Pancreas (tissue), 10 donors: Measurements from ENCODE around the gene MATK. TPM values are rescaled to one million over a fixed set of nuclear protein-coding genes. Genes with fewer than 3 reads are reported as not detected.

ENCODE experiments used
- ATAC-seq, 4 donors: fragments of 200-7000 bp; cut with Tn5 transposase; one replicate each; pipeline versions ENCODE4 v1.8.0 to v1.9.1; 2020; ENCODE audit warnings: mild to moderate bottlenecking in 4 of 4, moderate library complexity in 4 of 4
- DNase-seq, 6 donors: peaks; one replicate each; pipeline ENCODE4 v3.0.0-alpha.2; 2020
- FAIRE-seq: peaks from 2 replicates; lab custom pipeline; 2012; peaks lifted over from hg19 to GRCh38; lab: Jason Lieb, UNC
- H3K27ac ChIP-seq, 4 donors: fragments of 200-600 bp; sonication (generic); 1 replicate in 3 of 4; 2 replicates in 1 of 4; pipeline versions ENCODE4 v1.5.0 to v1.8.0; 2020
- H3K27me3 ChIP-seq, 4 donors: fragments of 200-600 bp; one replicate each; pipeline ENCODE4 v1.8.0; 2021
- H3K36me3 ChIP-seq, 3 donors: fragments of 200-600 bp; sonication (generic) in 1 of 3; one replicate each; pipeline versions ENCODE4 v1.5.0 to v1.8.0; 2020 to 2021
- H3K4me1 ChIP-seq, 3 donors: fragments of 200-600 bp; one replicate each; pipeline ENCODE4 v1.8.0; 2021
- H3K4me3 ChIP-seq, 4 donors: fragments of 200-600 bp; sonication (generic) in 2 of 4; one replicate each; pipeline versions ENCODE4 v1.5.0 to v1.8.0; 2020 to 2021
- H3K9me3 ChIP-seq, 4 donors: fragments of 200-600 bp; one replicate each; pipeline ENCODE4 v1.8.0; 2021
- WGBS, 2 donors: extraction: QIAGEN DNeasy Blood & Tissue Kit; methylation state at CpG; one replicate each; pipeline ENCODE4 v1.1.7; 2013; 5-methylcytosine and 5-hydroxymethylcytosine counted together
- intact Hi-C, 3 donors: fragments of 100-400 bp; cut with DNase I; formaldehyde crosslinking; loops; one replicate each; pipeline versions ENCODE4 v1.11.1 to v1.14.2; 2022
- polyA plus RNA-seq, 2 donors: library from polyadenylated mRNA; stranded (reverse); fragments of 200-250 nt; gene quantifications; one replicate each; pipeline ENCODE4 v1.2.3, GENCODE V29; 2013
- total RNA-seq, 6 donors: library from RNA; stranded (reverse); fragmentation: NEBNext Ultra II Directional in 4 of 6; extraction: Animal tissue kit (Norgen Biotek cat#: 25700) in 4 of 6; gene quantifications; one replicate each; pipeline versions ENCODE4 v1.2.1 to v1.2.4, GENCODE V29; 2021 to 2023
- TF ChIP-seq, protein P1 (sequence below), 4 donors: fragments of 200-600 bp; sonication (generic) in 3 of 4; IDR thresholded peaks; one replicate each; pipeline versions ENCODE4 v1.5.0 to v1.8.0; 2021; ENCODE audit warnings: antibody characterized with exemption in 4 of 4
- donor health status: healthy with polysubstance abuse.
- donor health status: DM: no; HTN: no; CAD: no; lungs with moderate emphysema.
- donor health status: DM: no; HTN: no; CAD: no.
- donor health status: control.
- donor health status: control.
- donor health status: Bipolar disorder and iron deficiency.
- donor health status: DM: yes; HTN: yes; CAD: no.
- donor health status: DM: no; HTN: no; CAD: no.
- donor health status: DM: no; HTN: no; CAD: no.
- donor health status: DM: yes; HTN: yes; CAD: no.

The MATK gene
- total and polyA plus RNA-seq, 8 donors, result 0.69 to 3.9 (median 1.7) TPM; not detected in 2

DNA sequence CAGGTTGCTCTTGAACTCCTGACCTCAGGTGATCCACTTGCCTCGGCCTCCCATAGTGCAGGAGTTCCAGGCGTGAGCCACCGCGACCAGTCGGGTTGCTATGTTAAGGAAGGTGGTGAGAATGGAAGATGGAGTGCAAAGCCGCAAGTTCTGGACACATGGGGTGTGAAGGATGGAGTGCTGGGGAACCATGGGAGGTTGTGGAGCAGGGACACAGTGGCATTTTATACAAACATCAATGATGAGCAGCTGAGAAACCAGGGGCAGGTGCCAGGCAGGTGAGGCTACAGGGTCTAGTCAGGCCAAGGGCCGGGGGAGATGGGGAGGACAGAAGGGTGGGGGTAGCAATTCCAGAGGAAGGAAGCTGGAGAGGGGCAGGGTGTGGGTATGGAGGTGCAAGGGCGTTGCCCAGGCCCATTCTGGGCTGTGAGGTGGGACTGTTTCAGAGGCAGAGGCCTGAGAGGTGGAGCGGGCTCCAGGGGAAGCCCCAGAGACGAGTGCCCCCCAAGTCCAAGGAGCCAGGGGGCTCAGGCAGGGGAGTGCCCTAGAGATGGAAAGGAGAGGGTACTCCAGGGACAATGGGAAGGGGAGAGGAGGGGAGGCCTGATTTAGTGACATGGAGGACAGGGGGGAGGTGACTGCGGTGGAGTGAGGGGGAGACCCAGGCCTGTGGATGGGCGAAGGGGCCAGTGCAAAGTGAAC lies 12.2 kb downstream of the MATK start:
- intact Hi-C loops, result no loop called here
- Histone ChIP-seq H3K27ac (no peak overlapping the region), H3K27me3 (no peaks in the 10 kb centered on the region), H3K9me3 (no peaks in the 10 kb centered on the region), H3K36me3 (no peaks in the 10 kb centered on the region), H3K4me1 (no peaks in the 10 kb centered on the region), H3K4me3 (no peak overlapping the region)
- WGBS, 2 donors, result 82 to 83% methylated on average over 12 of the region's 12 CpGs
- TF ChIP-seq, protein P1, sequence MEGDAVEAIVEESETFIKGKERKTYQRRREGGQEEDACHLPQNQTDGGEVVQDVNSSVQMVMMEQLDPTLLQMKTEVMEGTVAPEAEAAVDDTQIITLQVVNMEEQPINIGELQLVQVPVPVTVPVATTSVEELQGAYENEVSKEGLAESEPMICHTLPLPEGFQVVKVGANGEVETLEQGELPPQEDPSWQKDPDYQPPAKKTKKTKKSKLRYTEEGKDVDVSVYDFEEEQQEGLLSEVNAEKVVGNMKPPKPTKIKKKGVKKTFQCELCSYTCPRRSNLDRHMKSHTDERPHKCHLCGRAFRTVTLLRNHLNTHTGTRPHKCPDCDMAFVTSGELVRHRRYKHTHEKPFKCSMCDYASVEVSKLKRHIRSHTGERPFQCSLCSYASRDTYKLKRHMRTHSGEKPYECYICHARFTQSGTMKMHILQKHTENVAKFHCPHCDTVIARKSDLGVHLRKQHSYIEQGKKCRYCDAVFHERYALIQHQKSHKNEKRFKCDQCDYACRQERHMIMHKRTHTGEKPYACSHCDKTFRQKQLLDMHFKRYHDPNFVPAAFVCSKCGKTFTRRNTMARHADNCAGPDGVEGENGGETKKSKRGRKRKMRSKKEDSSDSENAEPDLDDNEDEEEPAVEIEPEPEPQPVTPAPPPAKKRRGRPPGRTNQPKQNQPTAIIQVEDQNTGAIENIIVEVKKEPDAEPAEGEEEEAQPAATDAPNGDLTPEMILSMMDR (IDR thresholded peaks at IDR 0.05), result no peak
- FAIRE-seq (no peak), DNase-seq (no peak), ATAC-seq (no peak)

DNA sequence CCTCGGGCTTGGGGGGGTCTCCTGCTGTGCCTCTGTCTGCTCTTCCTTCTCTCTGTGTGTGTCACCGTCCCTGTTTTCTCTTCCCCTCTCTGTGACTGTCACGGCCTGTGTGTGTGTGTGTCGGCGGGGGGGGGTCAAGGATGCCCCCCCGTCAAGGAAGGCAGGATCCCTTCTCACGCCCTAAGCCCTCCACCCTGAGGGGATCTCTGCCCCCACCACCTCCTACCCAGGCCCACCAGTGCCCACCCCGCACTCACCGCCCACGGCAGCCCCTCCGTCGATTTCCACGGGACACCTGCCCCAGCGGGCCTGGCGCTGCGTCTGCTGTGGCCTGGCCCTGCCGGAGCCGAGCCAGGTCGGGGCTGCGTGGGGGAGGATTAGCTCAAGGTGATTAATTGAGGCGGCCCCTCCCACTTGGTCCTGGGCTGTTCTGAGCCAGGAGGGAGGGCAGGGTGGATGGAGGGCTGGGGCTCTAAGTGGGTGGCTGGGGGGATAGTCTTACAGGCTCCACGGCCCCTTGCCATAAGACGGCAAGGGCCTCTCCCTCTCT lies 14.2 kb downstream of the MATK start, which contains the start of gene RAX2:
TSS of gene RAX2 (minus strand) at position 323 of the 550 bp plus-strand sequence. CDS start 486 bp downstream, outside the sequence.
- Histone ChIP-seq H3K27me3 (no peaks in the 10 kb centered on the region), H3K9me3 (no peaks in the 10 kb centered on the region), H3K4me3 (no peak within 1 kb of the TSS), H3K4me1 (no peaks in the 10 kb centered on the region), H3K36me3 (peaks cover 0 to 7% (median 0%) of the 10 kb centered on the region in 3 donors), H3K27ac (no peak within 1 kb of the TSS)
- ATAC-seq, result peak in 1 of 4 donors; percentile 14
- TF ChIP-seq, protein P1 (IDR thresholded peaks at IDR 0.05), result no peak
- intact Hi-C loops, result no loop called here
- DNase-seq, result peak in 1 of 6 donors; percentile 68
- no peak for FAIRE-seq
- 31 to 32% methylated on average over 23 of the region's 23 CpGs for WGBS, 2 donors

DNA sequence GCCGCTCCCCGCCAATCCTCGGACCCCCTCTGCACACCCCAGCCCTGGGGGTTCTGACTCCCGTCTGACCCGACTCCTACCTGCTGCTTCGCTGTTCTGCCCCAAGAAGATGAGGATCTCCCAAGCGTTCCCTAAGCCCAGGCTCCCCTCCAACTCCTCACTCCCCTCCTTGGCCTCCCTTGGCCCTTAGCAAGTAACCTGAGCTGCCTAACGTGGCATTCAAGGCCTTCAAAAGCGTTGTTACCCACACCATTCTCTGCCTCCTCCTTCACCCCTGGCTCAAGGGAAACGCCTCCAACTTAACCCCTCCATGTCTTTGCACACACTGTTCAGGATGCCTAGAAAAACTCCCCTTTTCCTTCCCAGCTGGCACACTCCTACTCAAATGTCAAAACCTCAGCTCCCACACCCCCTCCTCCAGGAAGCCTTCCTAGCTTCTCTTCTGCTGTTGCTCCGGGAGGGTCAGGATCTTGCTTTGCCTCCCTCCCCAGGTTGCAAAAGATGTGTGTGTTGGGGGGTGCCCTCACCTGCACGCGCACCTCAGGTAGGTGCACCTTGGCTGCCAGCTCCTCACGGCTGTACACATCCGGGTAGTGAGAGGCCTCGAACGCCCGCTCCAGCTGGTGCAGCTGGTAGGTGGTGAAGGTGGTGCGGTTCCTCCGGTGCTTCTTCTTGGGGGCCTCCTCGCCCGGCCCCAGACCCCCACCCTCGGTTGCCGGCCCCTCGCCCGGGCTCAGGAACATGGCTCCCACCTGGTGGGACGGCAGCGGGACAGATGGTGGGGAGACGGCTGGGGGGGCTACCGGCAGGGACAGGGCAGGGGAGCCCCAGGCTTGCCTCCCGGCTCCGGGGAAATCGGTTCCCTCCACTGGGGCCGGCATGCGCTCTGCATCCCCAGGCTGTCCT lies 14.9 kb downstream of the MATK start:
- Histone ChIP-seq H3K27ac (no peak overlapping the region), H3K4me3 (no peak overlapping the region), H3K4me1 (no peaks in the 10 kb centered on the region), H3K27me3 (no peaks in the 10 kb centered on the region), H3K36me3 (peaks cover 0 to 15% (median 3%) of the 10 kb centered on the region in 3 donors), H3K9me3 (no peaks in the 10 kb centered on the region)
- TF ChIP-seq, protein P1 (IDR thresholded peaks at IDR 0.05), result no peak
- peak in 1 of 6 donors; percentile 73 for DNase-seq
- intact Hi-C loops, result no loop called here
- ATAC-seq, result no peak
- FAIRE-seq, result no peak
- 75 to 84% methylated on average over 35 of the region's 35 CpGs for whole genome bisulfite sequencing, 2 donors

DNA sequence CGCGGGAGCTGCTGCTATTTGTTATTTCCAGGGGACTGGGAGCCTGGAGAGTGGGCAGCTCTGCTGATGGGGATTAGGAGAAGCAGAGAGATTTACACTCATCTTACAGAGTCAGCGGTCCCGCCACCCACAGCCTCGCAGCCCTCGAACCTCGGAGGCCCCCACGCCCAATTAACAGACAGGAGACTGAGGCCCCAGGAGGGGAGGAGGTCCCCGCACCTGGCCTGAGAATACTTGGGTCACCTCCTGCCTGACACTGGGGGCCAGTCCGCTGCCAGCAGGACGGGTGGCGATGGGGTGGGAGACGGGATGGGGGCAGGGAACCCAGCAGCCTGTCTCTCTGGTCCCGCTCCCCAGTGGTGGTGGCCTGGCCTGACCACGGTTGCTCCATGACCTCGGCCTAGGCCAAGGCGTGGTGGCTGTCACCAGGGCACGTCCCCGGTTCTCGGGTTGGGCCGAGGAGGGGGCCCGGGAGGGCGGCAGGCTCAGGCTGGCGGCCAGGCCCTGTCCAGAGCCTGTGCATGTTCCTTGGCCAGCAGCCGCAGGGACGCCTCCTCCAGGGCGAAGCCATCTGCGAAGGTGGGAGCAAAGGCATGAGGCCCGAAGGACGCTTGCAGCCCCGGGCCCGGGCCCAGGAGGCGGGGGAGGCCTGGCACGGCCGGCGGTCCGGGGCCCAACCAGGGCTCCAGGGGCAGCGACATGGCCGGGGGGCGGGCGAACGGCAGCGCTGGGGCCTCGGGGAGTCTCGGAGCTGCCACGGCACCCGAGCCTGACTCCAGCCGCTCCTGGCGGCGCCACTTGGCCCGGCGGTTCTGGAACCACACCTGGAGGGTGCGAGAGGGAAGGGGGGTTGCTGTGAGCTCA lies 15.8 kb downstream of the MATK start:
- H3K9me3 ChIP-seq, result no peaks in the 10 kb centered on the region
- H3K27ac ChIP-seq, result no peak overlapping the region
- H3K4me1 ChIP-seq, result no peaks in the 10 kb centered on the region
- no peaks in the 10 kb centered on the region for H3K27me3 ChIP-seq
- FAIRE-seq, result no peak
- WGBS, 2 donors, result 68 to 81% methylated on average over 46 to 53 of the region's 53 CpGs
- TF ChIP-seq, protein P1 (IDR thresholded peaks at IDR 0.05), result no peak
- peaks cover 0 to 20% (median 4%) of the 10 kb centered on the region in 3 donors for H3K36me3 ChIP-seq
- no peak overlapping the region for H3K4me3 ChIP-seq
- peak in 2 of 6 donors; percentile 9 to 74 for DNase-seq
- intact Hi-C loops, result no loop called here
- ATAC-seq, result no peak
